Stimulated activated CD8-positive, alpha-beta memory T cell treated with anti-CD3 and anti-CD28 coated beads, Interleukin-7, amount 100 ng/mL, for 24 hours (primary cell): Measurements from ENCODE around the gene DNM1L.

Source experiments
- DNase-seq: peaks from one replicate; pipeline ENCODE4 v3.0.0-alpha.2; 2020; ENCODE audit warnings: low read depth

Gene DNM1L

DNA sequence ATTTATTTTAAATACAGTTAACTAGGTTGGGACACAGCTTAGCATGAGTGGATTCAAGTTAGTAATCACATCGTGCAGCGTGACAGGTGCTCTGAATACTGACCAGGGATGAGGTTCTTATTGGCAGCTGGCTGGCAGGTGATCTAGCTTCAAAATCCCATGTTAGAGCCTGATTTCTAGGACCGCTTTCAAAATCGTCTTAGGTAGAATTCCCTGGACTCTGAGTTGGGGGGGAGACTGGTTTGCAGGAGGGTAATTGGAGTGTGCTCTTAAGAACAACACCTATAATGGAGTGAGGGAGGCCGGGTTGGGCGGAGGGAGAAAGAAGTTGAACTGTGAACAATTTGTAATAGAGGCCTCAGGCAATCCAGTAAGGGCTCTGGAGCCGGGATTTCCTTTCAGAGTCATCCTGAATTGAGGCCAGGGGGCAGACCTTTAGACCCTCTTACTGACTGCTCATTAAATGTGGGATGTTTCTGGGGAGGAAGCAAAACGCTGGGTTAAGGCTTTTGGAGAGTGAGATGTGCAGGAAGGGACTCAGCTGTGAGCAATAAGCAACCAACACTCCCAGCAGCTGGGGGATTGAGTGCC, 77.5 kb downstream of the DNM1L start:
- DNase-seq, result no peak

DNA sequence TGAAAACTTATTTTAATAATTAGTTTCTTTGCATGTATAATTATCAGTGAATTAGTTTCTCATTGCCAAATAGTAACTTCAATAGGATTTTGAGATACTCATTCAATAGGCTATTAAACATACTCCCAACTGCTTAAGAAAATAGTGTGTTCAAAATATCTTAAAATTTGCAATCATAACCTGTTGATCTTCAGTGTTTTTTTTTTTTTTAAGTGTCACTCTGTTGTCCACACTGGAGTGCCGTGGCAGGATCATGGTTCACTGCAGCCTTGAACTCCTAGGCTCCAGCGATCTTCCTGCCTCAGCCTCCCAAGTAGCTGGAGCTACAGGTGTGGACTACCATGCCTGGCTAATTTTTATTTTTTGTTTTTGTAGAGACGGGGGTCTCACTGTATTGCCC, 78.1 kb downstream of the DNM1L start:
- DNase-seq, result no peak

DNA sequence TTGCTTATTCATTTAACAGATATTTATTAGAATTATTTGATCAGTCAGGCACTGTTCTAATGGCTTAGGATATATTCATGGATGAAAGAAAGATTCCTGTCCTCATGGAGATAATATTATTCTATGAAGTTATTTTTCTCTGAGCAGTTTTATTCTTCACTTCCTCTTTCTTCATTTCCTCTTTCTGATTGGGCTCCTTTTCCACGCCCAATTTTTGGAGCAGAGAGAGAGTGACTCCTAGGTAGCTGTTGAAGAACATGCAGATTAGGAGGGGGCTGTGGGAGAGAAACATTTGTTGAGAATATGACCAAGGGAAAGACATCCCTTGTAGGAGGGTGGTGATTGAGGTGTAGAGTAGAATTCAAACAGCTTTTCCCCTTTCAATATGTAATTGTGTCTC, 82.6 kb downstream of the DNM1L start:
- DNase-seq, result no peak

DNA sequence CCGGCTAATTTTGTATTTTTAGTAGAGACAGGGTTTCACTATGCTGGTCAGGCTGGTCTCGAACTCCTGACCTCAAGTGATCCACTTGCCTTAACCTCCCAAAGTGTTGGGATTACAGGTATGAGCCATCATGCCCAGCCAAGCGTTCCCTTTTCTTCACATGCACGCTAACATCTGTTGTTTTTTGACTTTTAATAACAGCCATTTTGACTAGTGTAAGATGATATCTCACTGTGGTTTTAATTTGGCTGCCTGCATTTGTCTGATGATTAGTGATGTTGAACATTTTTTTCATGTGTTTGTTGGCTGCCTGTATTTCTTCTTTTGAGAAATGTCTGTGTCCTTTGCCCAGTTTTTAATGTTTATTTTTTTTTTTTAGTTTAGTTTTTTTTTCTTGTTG, 86.8 kb downstream of the DNM1L start:
- no peak for DNase-seq

DNA sequence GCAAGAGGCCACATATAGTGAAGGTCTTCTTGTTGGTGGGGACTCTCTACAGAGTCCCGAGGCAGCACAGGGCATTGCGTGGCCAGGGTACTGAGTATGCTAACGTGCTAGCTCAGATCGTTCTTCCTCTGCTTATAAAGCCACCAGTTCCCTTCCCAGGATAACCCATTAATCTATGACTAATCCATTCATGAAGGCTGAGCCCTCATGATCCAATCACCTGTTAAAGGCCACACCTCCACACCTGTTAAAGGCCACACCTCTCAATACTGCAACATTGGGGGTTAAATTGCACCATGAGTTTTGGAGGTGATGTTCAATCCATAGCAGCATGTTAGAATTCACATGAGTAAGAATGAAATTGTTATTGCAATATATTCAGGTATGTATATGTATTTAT, 89.4 kb downstream of the DNM1L start:
- DNase-seq, result no peak

DNA sequence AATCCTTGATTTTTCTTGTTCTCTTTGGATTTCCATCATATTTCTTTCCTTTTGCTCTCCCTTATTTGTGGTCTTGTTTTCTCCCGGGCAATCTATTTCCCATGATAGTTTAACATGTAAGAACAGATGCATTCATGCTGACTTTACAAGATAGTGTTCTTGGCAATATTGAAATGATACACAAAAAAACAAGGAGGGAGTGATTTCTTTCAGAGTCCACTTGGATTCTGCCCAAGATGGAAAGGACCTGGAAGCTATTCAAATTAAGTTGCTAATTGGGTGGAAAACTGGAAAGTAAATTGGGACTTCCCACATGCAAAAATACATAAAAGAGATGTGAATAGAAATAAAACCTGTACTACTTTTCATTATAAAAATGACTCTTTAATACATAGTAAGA, 91.0 kb downstream of the DNM1L start:
- no peak for DNase-seq

DNA sequence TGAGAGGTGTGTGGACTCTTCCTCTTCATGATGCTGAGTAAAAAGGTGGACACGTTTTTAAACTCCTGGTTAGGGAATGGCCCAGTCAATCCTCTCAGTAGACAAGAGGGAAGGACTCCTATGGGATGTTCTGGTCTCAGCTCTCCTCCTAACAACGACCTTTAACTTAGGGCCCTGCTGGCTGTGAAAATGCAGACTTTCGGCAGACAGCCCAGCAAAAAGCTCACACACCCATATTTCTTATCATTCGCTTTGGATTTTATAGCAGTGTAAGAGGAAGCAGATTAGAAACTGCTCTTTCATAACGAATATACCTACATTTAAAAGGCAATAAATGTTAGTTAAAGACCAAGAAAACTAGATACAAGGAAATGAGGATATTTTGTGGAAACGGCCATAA, 94.6 kb downstream of the DNM1L start:
- DNase-seq, result no peak

DNA sequence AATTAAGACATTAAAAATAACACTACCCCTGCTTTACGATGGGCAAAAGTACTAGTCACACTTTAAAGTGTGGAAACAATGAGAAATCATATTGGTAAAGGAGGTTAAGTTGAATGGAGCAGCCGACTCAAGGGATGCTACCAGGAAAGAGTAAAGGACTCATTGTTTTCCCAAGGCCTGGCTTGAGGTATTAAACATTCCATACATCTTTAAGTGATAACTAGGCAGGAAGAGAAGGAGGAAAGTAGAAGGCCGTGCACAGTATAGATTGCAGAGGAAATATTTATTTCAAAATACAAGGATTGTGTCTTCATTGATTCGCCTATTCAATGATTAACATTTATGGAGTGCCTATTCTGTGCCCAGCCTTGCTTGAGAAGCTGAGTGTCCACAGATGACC, 97.2 kb downstream of the DNM1L start:
- DNase-seq, result no peak

DNA sequence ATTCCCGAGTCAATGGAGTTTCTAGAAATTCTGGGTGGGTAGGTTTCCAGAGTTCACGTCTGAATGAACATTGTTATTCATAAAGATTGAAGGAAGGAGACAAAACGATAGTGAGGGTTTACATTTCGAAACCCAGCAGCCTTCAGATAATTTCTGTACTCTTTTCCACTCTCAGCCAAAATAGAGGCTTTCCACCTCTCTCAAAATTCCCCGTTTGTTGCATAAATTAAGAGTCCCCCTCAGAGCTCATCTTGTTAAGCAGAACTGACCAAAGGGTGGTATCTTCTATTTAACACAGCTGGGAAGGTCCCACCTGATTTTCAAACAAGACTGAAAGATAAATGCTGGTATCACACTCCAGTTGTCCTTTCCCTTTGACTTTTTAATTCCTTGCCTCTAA, 98.1 kb downstream of the DNM1L start:
- no peak for DNase-seq

DNA sequence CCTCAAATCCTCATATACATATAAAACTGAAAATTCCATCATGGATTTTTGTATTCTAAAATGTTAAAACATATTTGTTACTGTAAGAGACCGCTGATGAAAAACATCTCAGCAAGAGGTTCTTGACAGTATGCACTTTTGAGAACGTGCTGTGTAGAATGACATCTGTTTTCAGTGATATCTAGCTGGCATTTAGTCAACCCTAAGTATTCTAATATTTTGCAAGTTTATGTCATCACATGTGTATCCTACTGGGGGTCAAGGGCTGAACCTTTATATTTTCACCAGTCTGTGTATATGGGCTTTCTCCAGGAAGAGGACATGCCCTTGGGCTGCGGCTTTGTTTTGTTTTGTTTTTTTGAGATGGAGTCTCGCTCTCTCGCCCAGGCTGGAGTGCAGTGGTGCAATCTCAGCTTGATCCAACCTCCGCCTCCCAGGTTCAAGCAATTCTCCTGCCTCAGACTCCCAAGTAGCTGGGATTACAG, 98.6 kb downstream of the DNM1L start:
- no peak for DNase-seq

DNA sequence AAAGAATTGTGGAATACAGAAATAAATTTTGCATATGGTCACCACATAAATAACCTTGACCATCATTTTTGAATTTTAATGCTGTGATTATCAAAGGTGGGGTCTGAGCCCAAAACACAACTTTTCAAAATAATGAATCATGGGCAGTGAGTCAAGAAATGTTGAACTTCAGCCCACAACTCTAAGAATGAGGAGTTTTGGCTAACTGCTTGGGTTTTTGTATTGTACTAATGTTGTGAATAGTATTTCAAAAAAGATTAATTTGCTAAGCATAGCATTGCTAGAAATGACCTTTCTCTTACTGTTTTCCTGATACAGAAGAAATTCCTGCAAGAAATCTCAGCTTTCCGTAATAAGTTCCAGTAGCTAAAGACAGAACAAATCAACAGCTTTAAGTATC, 101.0 kb downstream of the DNM1L start:
- DNase-seq, result no peak

DNA sequence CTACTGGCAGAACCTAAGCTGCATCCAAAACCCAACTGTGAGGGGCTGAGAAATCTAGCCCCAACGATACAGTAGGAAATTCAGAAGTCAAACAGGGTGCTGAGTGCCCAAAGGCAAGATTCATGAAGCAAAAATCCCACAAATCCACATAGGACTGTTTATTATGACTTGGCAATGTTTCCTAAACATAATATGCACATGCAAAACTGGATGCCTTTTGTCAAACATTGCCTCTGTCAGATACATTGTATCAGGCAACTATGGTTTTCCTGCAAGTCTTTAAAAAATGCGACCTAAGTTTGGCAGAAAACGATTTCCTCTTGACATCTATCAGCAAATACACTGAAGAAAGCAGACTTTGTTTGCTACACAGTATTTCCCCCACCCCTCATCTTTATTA, 103.9 kb downstream of the DNM1L start:
- no peak for DNase-seq

DNA sequence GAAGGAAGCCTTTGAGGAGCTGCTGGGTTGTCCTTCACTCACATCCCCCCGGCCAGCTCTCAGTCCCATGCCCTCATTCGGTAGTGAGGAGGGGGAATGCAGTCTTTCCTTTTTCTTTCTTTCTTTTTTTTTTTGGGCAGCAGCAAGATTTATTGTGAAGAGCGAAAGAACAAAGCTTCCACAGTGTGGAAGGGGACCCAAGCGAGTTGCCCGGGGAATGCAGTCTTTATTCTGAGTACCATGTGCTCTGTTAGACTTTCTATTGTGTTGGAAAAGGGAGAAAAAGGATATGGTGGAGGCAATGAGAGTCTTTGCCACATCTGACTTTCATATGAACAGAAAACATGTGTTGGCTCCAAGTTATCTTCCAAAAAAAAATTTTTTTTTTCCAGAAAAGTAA, 106.5 kb downstream of the DNM1L start:
- DNase-seq, result no peak

DNA sequence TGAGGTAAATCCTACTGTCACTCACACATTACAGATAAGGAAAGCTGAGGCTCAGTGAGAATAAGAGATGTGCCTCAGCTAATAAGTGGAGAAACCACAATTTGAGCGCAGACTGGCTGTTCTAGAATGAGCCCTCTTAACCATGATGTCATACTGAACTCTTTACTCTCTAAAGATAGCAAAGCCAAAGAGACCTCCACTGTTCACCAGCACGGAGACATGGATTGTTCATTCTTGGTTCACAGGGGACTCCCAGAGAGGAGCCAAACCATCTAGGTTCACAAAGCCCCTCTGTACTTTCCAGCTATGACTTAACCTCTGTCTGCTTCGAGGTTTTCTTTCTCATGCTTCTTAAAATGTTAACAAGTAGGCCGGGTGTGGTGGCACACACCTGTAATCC, 109.3 kb downstream of the DNM1L start:
- no peak for DNase-seq

DNA sequence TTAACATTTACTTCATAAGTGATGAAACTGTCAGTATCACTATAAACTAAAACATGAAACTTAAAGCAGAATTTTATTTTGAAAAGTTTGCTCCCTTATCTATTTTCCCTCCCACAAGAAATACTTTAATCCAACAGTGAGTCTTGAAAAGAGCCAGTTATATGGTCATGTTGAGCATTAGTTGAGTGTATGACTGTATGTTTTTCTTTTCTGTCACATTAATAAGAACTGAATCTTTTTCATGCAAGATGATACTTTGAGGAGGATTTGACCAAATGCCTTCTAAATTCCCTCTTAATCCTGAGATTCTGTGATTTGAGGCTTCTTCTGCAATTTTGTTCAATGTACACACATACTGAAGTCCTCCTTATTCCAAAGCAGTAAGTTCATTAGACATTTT, 110.3 kb downstream of the DNM1L start:
- DNase-seq, result no peak

DNA sequence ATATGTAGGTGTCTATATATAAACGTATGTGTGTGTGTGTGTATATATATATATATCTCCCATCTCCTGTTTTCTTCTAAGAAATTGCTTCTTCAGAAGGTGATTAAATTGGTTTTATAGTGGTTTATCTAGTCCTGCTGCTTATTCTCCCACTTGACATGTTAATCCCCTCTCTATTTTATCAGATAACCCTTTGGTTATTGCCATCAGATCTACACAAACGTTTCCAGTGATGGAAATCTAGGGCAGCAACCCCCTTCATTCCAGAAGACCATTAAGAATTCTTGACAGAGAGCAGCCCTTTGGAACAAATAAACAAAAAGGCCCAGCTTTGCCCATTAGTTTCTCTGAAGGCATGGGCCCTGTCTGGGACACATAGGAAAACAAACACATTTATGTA, 110.8 kb downstream of the DNM1L start:
- DNase-seq, result no peak

DNA sequence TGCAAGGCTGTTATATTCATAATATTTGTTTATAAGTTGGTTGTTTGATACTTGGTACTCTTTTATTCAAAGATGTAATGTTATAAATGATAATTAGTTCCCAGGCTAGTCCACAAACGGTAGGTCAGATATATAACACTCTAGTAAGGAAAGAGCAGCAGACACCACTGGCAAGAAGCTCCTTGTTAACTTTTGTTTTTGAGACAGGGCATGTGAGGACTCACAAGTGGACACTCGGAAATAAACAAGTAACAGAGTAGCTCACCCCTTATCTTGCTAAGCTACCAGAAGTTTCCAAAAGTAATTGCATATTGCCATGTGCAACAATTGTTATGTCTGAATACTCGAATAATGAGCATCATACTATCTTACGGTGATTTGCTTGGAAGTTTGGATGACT, 115.2 kb downstream of the DNM1L start:
- no peak for DNase-seq
